GM23248 (cell line): ENCODE data around the gene COX5B.

Experiments used
- EZH2 ChIP-seq: fragments of 200-600 bp; sonication (generic); IDR thresholded peaks from 2 replicates; pipeline ENCODE4 v1.6.1; 2018; ENCODE audit warnings: antibody characterized with exemption, mild to moderate bottlenecking; ENCODE audit not compliant: insufficient read depth, poor library complexity, severe bottlenecking
- EZH2phosphoT487 ChIP-seq: fragments of 200-600 bp; sonication (generic); IDR thresholded peaks from 2 replicates; pipeline ENCODE4 v1.6.1; 2018; ENCODE audit warnings: antibody characterized with exemption, moderate library complexity, mild to moderate bottlenecking, low read depth; ENCODE audit not compliant: insufficient read depth

DNA sequence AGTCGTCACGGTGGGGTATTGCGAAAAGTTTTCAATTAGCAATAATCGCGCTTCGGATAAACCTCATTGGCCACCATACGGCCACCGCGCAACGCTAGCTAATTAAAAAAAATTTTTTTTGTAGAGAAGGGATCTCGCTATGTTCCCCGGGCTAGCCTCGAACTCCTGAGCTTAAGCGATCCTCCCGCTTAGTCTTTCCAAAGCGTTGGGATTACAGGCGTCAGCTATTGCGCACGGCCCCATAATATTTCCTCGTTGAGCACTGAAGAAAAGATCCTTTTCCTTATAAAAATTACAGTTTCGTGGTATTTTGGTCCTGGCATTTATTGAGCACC, 18.7 kb downstream of the COX5B start:
- TF ChIP-seq EZH2phosphoT487 (no peak), EZH2 (no peak)
